GM19240 (cell line): ENCODE data around the gene ASMT.
A peak's percentile ranks its signal among the peaks of the same experiment; 100 is the strongest.
"Not testable (repeated sequence)": the region's sequence is repeated elsewhere in the genome, so short reads cannot be mapped to it uniquely, and the experiment has no call there.

ENCODE experiments used
- DNase-seq: peaks from one replicate; pipeline ENCODE4 v3.0.0; 2011; ENCODE audit warnings: low spot score; ENCODE audit not compliant: insufficient read length

ASMT gene

GRCh38 chrX:1649621-1650020 is 34.8 kb downstream of the ASMT start:
- DNase-seq = no peak

- not testable (repeated sequence) for DNase-seq
Observed at GRCh38 chrX:1652011-1652811, 37.4 kb downstream of the ASMT start.

- DNase-seq = no peak
Observed at GRCh38 chrX:1656379-1656778, 41.5 kb downstream of the ASMT start.

GRCh38 chrX:1657367-1658070 is 42.7 kb downstream of the ASMT start:
- peak; percentile 28 for DNase-seq

GRCh38 chrX:1658071-1658491 is 43.2 kb downstream of the ASMT start:
- no peak for DNase-seq

GRCh38 chrX:1659664-1660461 is 45.0 kb downstream of the ASMT start:
- no peak for DNase-seq

- no peak for DNase-seq
Observed at GRCh38 chrX:1661048-1661921, 46.4 kb downstream of the ASMT start.

- no peak for DNase-seq
Observed at GRCh38 chrX:1661922-1662221, 47.0 kb downstream of the ASMT start.

GRCh38 chrX:1667566-1667965 is 52.7 kb downstream of the ASMT start:
- DNase-seq = no peak

GRCh38 chrX:1673337-1673736 is 58.5 kb downstream of the ASMT start:
- DNase-seq = no peak

GRCh38 chrX:1676866-1677265 is 62.0 kb downstream of the ASMT start:
- no peak for DNase-seq

- DNase-seq = no peak
Observed at GRCh38 chrX:1679238-1679637, 64.4 kb downstream of the ASMT start.

GRCh38 chrX:1681439-1681838 is 66.6 kb downstream of the ASMT start:
- DNase-seq = no peak

- not testable (repeated sequence) for DNase-seq
Observed at GRCh38 chrX:1681856-1682255, 67.0 kb downstream of the ASMT start.

GRCh38 chrX:1682501-1682900 is 67.6 kb downstream of the ASMT start:
- not testable (repeated sequence) for DNase-seq

- DNase-seq = not testable (repeated sequence)
Observed at GRCh38 chrX:1684883-1685282, 70.0 kb downstream of the ASMT start.

- DNase-seq = not testable (repeated sequence)
Observed at GRCh38 chrX:1685444-1685880, 70.6 kb downstream of the ASMT start.

- no peak for DNase-seq
Observed at GRCh38 chrX:1686642-1687041, 71.8 kb downstream of the ASMT start.
